ENCODE results near the gene TECPR2.

TECPR2 gene

DNA sequence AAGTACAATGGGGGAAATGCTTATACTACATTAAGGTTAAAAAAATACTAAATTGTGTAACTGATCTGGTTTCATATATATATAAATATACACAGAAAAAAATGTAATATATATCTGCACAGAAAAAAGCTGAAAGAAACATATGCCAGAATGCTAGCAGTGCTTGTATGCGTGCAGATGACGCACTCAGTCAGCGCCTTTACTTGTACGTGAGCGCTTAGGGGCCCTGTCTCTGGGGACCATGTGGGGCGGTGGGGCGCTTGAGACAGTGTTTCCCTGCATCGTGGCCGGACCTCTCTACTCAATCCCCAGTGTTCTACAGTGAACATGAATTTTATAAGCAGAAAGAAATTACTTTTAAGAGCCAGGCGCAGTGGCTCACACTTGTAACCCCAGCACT lies 139.8 kb downstream of the TECPR2 start:
- H3K27ac Mint-ChIP-seq: no peak overlapping the region
- H3K4me3 Mint-ChIP-seq: no peak overlapping the region
- peaks cover 6% of the 10 kb centered on the region for H3K4me1 Mint-ChIP-seq (ENCODE audit: low read depth)
- no peaks in the 10 kb centered on the region for H3K27me3 Mint-ChIP-seq
- H3K9me3 Mint-ChIP-seq (ENCODE audit: low read depth): no peaks in the 10 kb centered on the region
- H3K36me3 Mint-ChIP-seq: no peaks in the 10 kb centered on the region

- Mint-ChIP-seq H3K4me3 (no peak overlapping the region), H3K27me3 (no peaks in the 10 kb centered on the region), H3K4me1 (ENCODE audit: low read depth) (peaks cover 9% of the 10 kb centered on the region), H3K27ac (no peak overlapping the region), H3K36me3 (no peaks in the 10 kb centered on the region), H3K9me3 (ENCODE audit: low read depth) (no peaks in the 10 kb centered on the region)
These were observed 141.0 kb downstream of the TECPR2 start for GRCh38 chr14:102503641-102504327.

- no peak overlapping the region for H3K27ac Mint-ChIP-seq
- H3K4me1 Mint-ChIP-seq (ENCODE audit: low read depth): peaks cover 10% of the 10 kb centered on the region
- no peak overlapping the region for H3K4me3 Mint-ChIP-seq
These were observed 141.7 kb downstream of the TECPR2 start for GRCh38 chr14:102504328-102504999.

GRCh38 chr14:102505000-102505619 lies 142.4 kb downstream of the TECPR2 start:
- Mint-ChIP-seq H3K4me1 (ENCODE audit: low read depth) (peaks cover 10% of the 10 kb centered on the region), H3K9me3 (ENCODE audit: low read depth) (no peaks in the 10 kb centered on the region), H3K27me3 (no peaks in the 10 kb centered on the region), H3K36me3 (no peaks in the 10 kb centered on the region), H3K4me3 (no peak overlapping the region), H3K27ac (no peak overlapping the region)

More at GRCh38 chr14:102504328-102504999, 141.7 kb downstream of the TECPR2 start:
- H3K9me3 Mint-ChIP-seq (ENCODE audit: low read depth): no peaks in the 10 kb centered on the region
- H3K27me3 Mint-ChIP-seq: no peaks in the 10 kb centered on the region
- no peaks in the 10 kb centered on the region for H3K36me3 Mint-ChIP-seq

DNA sequence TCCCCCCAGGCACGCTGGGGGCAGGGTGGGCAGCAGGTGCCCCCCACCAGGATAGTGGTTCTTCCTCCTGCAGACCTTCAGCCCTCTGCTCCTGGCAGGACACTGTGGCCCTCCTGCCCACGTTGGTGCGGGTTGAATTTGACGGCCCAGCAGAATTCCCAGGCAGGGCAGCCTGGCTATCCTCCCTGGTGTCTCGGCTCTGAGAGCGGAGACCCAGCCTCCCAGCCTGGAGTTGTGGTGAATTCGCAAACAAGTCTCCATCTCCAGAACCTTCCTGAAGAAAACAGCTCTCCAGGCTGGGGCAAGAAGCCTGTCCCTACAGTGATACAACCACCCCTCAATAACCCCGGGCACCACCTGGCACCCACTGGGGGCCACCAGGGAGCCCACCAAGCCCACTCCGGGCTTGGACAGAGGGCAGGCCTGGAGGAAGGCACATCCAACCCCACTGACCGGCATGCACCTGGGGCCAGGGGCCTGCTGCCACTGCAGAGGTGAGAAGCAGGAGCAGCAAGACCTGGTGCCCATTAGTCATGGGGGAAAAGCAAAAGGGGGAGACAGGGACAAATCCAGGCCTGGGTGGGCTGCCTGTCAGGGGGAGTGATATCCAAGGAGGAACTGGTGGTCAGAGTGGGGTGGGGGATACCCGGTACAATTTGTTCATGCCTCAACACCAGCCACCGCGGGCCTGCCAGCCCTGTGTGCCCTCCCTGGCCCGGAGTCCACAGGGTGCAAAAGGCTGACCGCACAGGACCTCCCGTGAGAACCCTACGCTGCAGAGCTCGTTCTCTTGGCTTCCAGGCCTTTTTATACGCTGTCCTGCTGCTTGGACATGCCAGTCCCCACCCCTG lies 143.3 kb downstream of the TECPR2 start:
- Mint-ChIP-seq H3K4me1 (ENCODE audit: low read depth) (peaks cover 14% of the 10 kb centered on the region), H3K27me3 (no peaks in the 10 kb centered on the region), H3K36me3 (no peaks in the 10 kb centered on the region), H3K27ac (no peak overlapping the region), H3K9me3 (ENCODE audit: low read depth) (no peaks in the 10 kb centered on the region), H3K4me3 (no peak overlapping the region)

DNA sequence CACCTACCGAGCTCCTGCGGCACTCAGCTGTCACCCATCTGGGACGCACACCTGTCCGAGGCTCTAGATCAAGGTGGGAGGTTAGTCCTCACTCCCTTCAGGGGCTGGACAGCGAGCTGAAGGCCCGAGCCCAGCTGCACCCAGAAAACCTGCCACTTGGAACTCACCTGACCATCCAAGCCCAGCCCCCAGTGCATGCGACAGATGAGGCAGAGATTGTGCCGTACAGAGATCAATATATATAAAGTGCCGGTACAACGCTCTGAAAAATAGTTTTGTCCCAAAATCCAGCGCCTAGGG lies 143.8 kb downstream of the TECPR2 start:
- Mint-ChIP-seq H3K36me3 (no peaks in the 10 kb centered on the region), H3K4me3 (no peak overlapping the region), H3K4me1 (ENCODE audit: low read depth) (peaks cover 17% of the 10 kb centered on the region), H3K27ac (no peak overlapping the region), H3K27me3 (no peaks in the 10 kb centered on the region), H3K9me3 (ENCODE audit: low read depth) (no peaks in the 10 kb centered on the region)

- no peak overlapping the region for H3K4me3 Mint-ChIP-seq
These were observed 144.5 kb downstream of the TECPR2 start for GRCh38 chr14:102507081-102507856.

GRCh38 chr14:102507857-102508312 lies 145.1 kb downstream of the TECPR2 start:
- H3K9me3 Mint-ChIP-seq (ENCODE audit: low read depth): no peaks in the 10 kb centered on the region
- peaks cover 20% of the 10 kb centered on the region for H3K4me1 Mint-ChIP-seq (ENCODE audit: low read depth)
- H3K27me3 Mint-ChIP-seq: no peaks in the 10 kb centered on the region
- H3K4me3 Mint-ChIP-seq: peak overlapping the region; percentile 64
- no peaks in the 10 kb centered on the region for H3K36me3 Mint-ChIP-seq
- no peak overlapping the region for H3K27ac Mint-ChIP-seq

More at GRCh38 chr14:102507081-102507856, 144.5 kb downstream of the TECPR2 start:
- no peaks in the 10 kb centered on the region for H3K27me3 Mint-ChIP-seq
- no peaks in the 10 kb centered on the region for H3K36me3 Mint-ChIP-seq
- H3K27ac Mint-ChIP-seq: no peak overlapping the region
- peaks cover 20% of the 10 kb centered on the region for H3K4me1 Mint-ChIP-seq (ENCODE audit: low read depth)
- H3K9me3 Mint-ChIP-seq (ENCODE audit: low read depth): no peaks in the 10 kb centered on the region

GRCh38 chr14:102508410-102508773 lies 145.7 kb downstream of the TECPR2 start:
- no peak overlapping the region for H3K27ac Mint-ChIP-seq
- peaks cover 20% of the 10 kb centered on the region for H3K4me1 Mint-ChIP-seq (ENCODE audit: low read depth)
- H3K9me3 Mint-ChIP-seq (ENCODE audit: low read depth): no peaks in the 10 kb centered on the region
- peak overlapping the region; percentile 70 for H3K4me3 Mint-ChIP-seq
- H3K27me3 Mint-ChIP-seq: no peaks in the 10 kb centered on the region
- H3K36me3 Mint-ChIP-seq: no peaks in the 10 kb centered on the region

DNA sequence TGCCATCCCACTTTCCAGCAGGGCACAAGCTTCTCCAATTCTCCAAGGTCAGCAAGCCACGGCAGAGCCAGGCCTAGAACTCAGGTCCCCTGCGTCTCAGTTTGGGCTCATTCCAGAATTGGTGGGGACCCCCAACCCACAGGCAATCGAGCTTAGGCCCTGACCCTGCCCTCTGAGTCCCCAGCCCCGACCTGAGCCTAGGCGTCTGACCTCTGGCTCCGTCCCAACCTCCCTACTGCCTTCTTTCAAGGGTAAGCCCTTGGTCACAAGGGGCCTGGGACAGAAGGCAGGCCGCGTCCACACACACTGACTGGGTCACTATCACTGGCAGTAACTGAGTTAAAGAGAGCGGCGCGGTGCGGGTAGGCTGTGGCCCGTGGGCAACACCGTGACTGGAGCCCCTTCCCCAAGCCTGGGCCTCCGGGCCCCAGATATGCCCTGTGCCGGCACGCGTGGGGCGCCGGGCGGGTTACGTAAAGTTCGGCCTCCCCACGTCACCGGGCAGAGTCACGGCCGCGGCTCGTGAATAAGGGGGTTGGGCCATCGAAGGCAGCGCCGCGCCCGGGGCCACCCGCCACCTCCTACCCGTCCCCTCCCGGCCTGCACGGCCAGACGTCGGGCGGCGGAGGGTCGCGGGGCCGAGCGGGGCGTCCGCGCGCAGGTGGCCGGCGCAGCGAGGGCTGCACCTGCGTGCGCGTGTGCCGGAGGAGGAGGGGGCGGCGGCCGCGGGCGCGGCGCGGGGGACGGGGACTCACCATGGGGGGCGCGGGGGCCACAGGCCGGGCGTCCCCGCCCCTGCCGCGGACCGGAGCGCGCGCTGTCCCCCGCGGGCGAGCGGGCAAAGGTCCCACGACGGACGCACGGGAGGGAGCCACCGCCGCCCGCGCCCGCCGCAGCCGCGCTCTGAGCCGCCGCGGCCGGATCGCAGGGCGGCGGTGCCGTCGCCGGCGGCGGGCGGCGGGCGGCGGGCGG lies 146.3 kb downstream of the TECPR2 start:
- Mint-ChIP-seq H3K36me3 (no peaks in the 10 kb centered on the region), H3K4me3 (peak overlapping the region; percentile 70), H3K27me3 (no peaks in the 10 kb centered on the region), H3K4me1 (ENCODE audit: low read depth) (peaks cover 20% of the 10 kb centered on the region), H3K27ac (no peak overlapping the region), H3K9me3 (ENCODE audit: low read depth) (no peaks in the 10 kb centered on the region)

- no peaks in the 10 kb centered on the region for H3K9me3 Mint-ChIP-seq (ENCODE audit: low read depth)
- peak within 1 kb of the TSS; percentile 83 for H3K4me3 Mint-ChIP-seq
- peaks cover 20% of the 10 kb centered on the region for H3K4me1 Mint-ChIP-seq (ENCODE audit: low read depth)
- no peaks in the 10 kb centered on the region for H3K36me3 Mint-ChIP-seq
- no peaks in the 10 kb centered on the region for H3K27me3 Mint-ChIP-seq
- H3K27ac Mint-ChIP-seq: no peak within 1 kb of the TSS
These were observed 147.2 kb downstream of the TECPR2 start, which contains the start of gene ANKRD9 for GRCh38 chr14:102509746-102510615. TSS of gene ANKRD9 (minus strand) at chr14:102509776. CDS start at chr14:102507889, 1,887 bp downstream.

GRCh38 chr14:102510616-102511520 lies 148.1 kb downstream of the TECPR2 start:
- H3K36me3 Mint-ChIP-seq: no peaks in the 10 kb centered on the region
- no peaks in the 10 kb centered on the region for H3K27me3 Mint-ChIP-seq
- H3K27ac Mint-ChIP-seq: no peak overlapping the region
- no peaks in the 10 kb centered on the region for H3K9me3 Mint-ChIP-seq (ENCODE audit: low read depth)
- H3K4me3 Mint-ChIP-seq: peak overlapping the region; percentile 83
- peaks cover 20% of the 10 kb centered on the region for H3K4me1 Mint-ChIP-seq (ENCODE audit: low read depth)
